Measurements from ENCODE around the gene GNRHR.

Gene GNRHR

GRCh38 chr4:67754288-67754687, at the start of gene GNRHR:
Gene GNRHR (minus strand): TSS chr4:67754388. CDS start chr4:67754335, 53 bp downstream.
- no peaks in the 10 kb centered on the region for H3K36me3 ChIP-seq
- H3K27ac ChIP-seq = no peak within 1 kb of the TSS
- no peaks in the 10 kb centered on the region for H4K20me1 ChIP-seq
- no peak within 1 kb of the TSS for H3K4me2 ChIP-seq
- no peak within 1 kb of the TSS for H3K9ac ChIP-seq
- no peaks in the 10 kb centered on the region for H3K9me3 ChIP-seq
- no peak for TF ChIP-seq Cebpa-rat (IDR thresholded peaks at IDR 0.05)
- H3K27me3 ChIP-seq = no peaks in the 10 kb centered on the region
- peaks cover 4% of the 10 kb centered on the region for H3K4me1 ChIP-seq
- no peak within 1 kb of the TSS for H3K4me3 ChIP-seq

GRCh38 chr4:67796810-67797209, 42.6 kb upstream of the GNRHR start:
- no peak for TF ChIP-seq Cebpa-rat (IDR thresholded peaks at IDR 0.05)
- no peaks in the 10 kb centered on the region for H3K27me3 ChIP-seq
- no peaks in the 10 kb centered on the region for H4K20me1 ChIP-seq
- no peak overlapping the region for H3K4me2 ChIP-seq
- no peak overlapping the region for H3K4me3 ChIP-seq
- H3K27ac ChIP-seq = no peak overlapping the region
- no peaks in the 10 kb centered on the region for H3K36me3 ChIP-seq
- H3K9me3 ChIP-seq = no peaks in the 10 kb centered on the region
- no peaks in the 10 kb centered on the region for H3K4me1 ChIP-seq
- no peak overlapping the region for H3K9ac ChIP-seq

DNA sequence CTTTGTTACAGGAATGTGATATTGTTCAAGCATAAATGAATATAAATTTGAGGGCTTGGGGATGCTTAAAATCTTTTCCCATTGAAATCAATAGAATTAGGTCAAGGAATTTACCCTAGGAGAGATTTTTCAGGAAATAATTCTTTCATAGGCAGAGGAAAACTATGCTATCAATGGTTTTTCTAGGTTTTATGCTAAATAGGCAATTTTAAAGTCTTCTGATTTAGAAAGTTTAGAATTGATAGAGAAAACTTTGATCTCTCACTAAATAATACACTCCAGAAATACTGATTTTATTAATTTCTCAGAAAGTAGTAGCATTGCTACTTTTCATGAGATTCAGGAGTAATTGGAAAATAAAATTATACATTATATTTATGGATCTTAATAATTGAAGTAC, 36.5 kb upstream of the GNRHR start:
- H4K20me1 ChIP-seq = no peaks in the 10 kb centered on the region
- H3K27me3 ChIP-seq = no peaks in the 10 kb centered on the region
- no peak overlapping the region for H3K9ac ChIP-seq
- TF ChIP-seq Cebpa-rat (IDR thresholded peaks at IDR 0.05) = no peak
- H3K9me3 ChIP-seq = no peaks in the 10 kb centered on the region
- no peak overlapping the region for H3K4me2 ChIP-seq
- no peaks in the 10 kb centered on the region for H3K4me1 ChIP-seq
- H3K36me3 ChIP-seq = no peaks in the 10 kb centered on the region
- no peak overlapping the region for H3K4me3 ChIP-seq
- H3K27ac ChIP-seq = no peak overlapping the region

GRCh38 chr4:67787311-67787710, 33.1 kb upstream of the GNRHR start:
- no peak overlapping the region for H3K27ac ChIP-seq
- no peaks in the 10 kb centered on the region for H3K4me1 ChIP-seq
- no peaks in the 10 kb centered on the region for H3K27me3 ChIP-seq
- H3K9me3 ChIP-seq = no peaks in the 10 kb centered on the region
- H4K20me1 ChIP-seq = no peaks in the 10 kb centered on the region
- H3K4me3 ChIP-seq = no peak overlapping the region
- no peak for TF ChIP-seq Cebpa-rat (IDR thresholded peaks at IDR 0.05)
- no peaks in the 10 kb centered on the region for H3K36me3 ChIP-seq
- no peak overlapping the region for H3K4me2 ChIP-seq
- H3K9ac ChIP-seq = no peak overlapping the region

- Histone ChIP-seq H3K4me3 (no peak overlapping the region), H3K36me3 (no peaks in the 10 kb centered on the region), H4K20me1 (no peaks in the 10 kb centered on the region), H3K9me3 (no peaks in the 10 kb centered on the region), H3K4me2 (no peak overlapping the region), H3K4me1 (no peaks in the 10 kb centered on the region), H3K9ac (no peak overlapping the region), H3K27ac (no peak overlapping the region), H3K27me3 (no peaks in the 10 kb centered on the region)
- TF ChIP-seq Cebpa-rat (IDR thresholded peaks at IDR 0.05) = no peak
These were observed 31.3 kb upstream of the GNRHR start for GRCh38 chr4:67785528-67785927.

DNA sequence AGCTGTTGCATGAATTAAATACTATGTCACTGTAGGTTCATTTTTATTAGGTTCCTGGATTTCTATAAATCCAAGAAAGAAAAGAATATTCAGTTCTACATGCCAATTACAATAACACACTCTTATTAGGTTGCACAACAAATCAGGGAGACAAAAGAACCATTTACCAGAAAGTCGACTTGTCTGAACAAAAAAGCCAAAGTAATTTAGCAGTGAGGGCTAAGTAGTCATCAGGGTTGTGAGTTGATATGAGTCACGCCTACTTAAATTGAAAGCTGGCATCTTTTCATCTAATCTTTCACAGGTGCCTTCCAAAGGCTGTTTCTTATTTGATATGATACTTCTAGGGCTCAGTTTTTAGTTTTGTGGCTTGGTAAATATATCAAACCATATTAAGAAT, 25.4 kb upstream of the GNRHR start:
- Histone ChIP-seq H3K27me3 (no peaks in the 10 kb centered on the region), H3K9me3 (no peaks in the 10 kb centered on the region), H3K27ac (no peak overlapping the region), H3K4me2 (no peak overlapping the region), H3K4me3 (no peak overlapping the region), H3K36me3 (no peaks in the 10 kb centered on the region), H3K9ac (no peak overlapping the region), H4K20me1 (no peaks in the 10 kb centered on the region), H3K4me1 (no peaks in the 10 kb centered on the region)
- no peak for TF ChIP-seq Cebpa-rat (IDR thresholded peaks at IDR 0.05)

DNA sequence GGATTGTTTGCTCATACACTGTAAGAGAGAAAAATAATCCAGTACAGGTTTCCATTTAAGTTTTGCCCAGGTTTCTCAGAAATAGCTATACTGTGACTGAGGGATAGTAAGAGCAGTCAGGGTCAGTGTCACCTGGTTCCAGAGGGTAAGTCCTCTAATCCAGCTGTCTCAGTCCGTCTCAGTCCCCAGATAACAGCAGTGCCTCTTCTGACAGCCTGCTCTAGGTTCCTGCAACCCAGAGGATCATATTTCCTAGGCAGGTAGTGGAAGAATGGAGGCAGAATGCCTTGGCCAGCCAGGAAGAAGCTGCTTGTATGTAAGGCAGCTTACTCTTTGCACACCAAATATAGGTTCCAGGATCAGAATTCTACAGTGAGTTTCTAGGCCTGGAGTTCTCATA, 22.6 kb upstream of the GNRHR start:
- Histone ChIP-seq H3K9me3 (no peaks in the 10 kb centered on the region), H3K27me3 (no peaks in the 10 kb centered on the region), H3K9ac (no peak overlapping the region), H3K36me3 (no peaks in the 10 kb centered on the region), H4K20me1 (no peaks in the 10 kb centered on the region), H3K4me3 (no peak overlapping the region), H3K27ac (no peak overlapping the region), H3K4me2 (no peak overlapping the region), H3K4me1 (no peaks in the 10 kb centered on the region)
- TF ChIP-seq Cebpa-rat (IDR thresholded peaks at IDR 0.05) = no peak

GRCh38 chr4:67770422-67770821, 16.2 kb upstream of the GNRHR start:
- Histone ChIP-seq H3K27ac (no peak overlapping the region), H3K9me3 (no peaks in the 10 kb centered on the region), H3K4me1 (no peaks in the 10 kb centered on the region), H3K9ac (no peak overlapping the region), H4K20me1 (no peaks in the 10 kb centered on the region), H3K27me3 (no peaks in the 10 kb centered on the region), H3K36me3 (no peaks in the 10 kb centered on the region), H3K4me2 (no peak overlapping the region), H3K4me3 (no peak overlapping the region)
- no peak for TF ChIP-seq Cebpa-rat (IDR thresholded peaks at IDR 0.05)

GRCh38 chr4:67765928-67766327, 11.7 kb upstream of the GNRHR start:
- Histone ChIP-seq H3K9me3 (no peaks in the 10 kb centered on the region), H3K27me3 (no peaks in the 10 kb centered on the region), H3K36me3 (no peaks in the 10 kb centered on the region), H3K4me1 (no peaks in the 10 kb centered on the region), H3K4me2 (no peak overlapping the region), H3K9ac (no peak overlapping the region), H4K20me1 (no peaks in the 10 kb centered on the region), H3K4me3 (no peak overlapping the region), H3K27ac (no peak overlapping the region)
- TF ChIP-seq Cebpa-rat (IDR thresholded peaks at IDR 0.05) = no peak

- no peak overlapping the region for H3K4me3 ChIP-seq
- no peak for TF ChIP-seq Cebpa-rat (IDR thresholded peaks at IDR 0.05)
- no peaks in the 10 kb centered on the region for H4K20me1 ChIP-seq
These were observed 11.2 kb upstream of the GNRHR start for GRCh38 chr4:67765401-67765800.

GRCh38 chr4:67764183-67764582, 10.0 kb upstream of the GNRHR start:
- no peaks in the 10 kb centered on the region for H3K4me1 ChIP-seq
- no peaks in the 10 kb centered on the region for H3K36me3 ChIP-seq
- TF ChIP-seq Cebpa-rat (IDR thresholded peaks at IDR 0.05) = no peak
- no peak overlapping the region for H3K27ac ChIP-seq
- H3K27me3 ChIP-seq = no peaks in the 10 kb centered on the region
- H3K9ac ChIP-seq = no peak overlapping the region
- H3K4me3 ChIP-seq = no peak overlapping the region
- H3K4me2 ChIP-seq = no peak overlapping the region
- H3K9me3 ChIP-seq = no peaks in the 10 kb centered on the region
- H4K20me1 ChIP-seq = no peaks in the 10 kb centered on the region

More at GRCh38 chr4:67765401-67765800, 11.2 kb upstream of the GNRHR start:
- Histone ChIP-seq H3K4me1 (no peaks in the 10 kb centered on the region), H3K27me3 (no peaks in the 10 kb centered on the region), H3K9me3 (no peaks in the 10 kb centered on the region), H3K4me2 (no peak overlapping the region), H3K27ac (no peak overlapping the region), H3K9ac (no peak overlapping the region), H3K36me3 (no peaks in the 10 kb centered on the region)

All from BLaER1 (cell line).